Body of pancreas (tissue), 4 donors: ENCODE measurements around the gene UBE3B. TPM values are rescaled to one million over a fixed set of nuclear protein-coding genes. Genes with fewer than 3 reads are reported as not detected.
"Not testable (repeated sequence)": the region's sequence is repeated elsewhere in the genome, so short reads cannot be mapped to it uniquely, and the experiment has no call there.

ENCODE experiments used
- ATAC-seq: fragments of 150-250 bp; one replicate; pipeline ENCODE4 v1.9.1; 2016
- DNase-seq, 4 donors: peaks; one replicate each; pipeline ENCODE4 v3.0.0-alpha.2; 2019
- H3K27ac ChIP-seq, 4 donors: fragments of 200-600 bp; sonication (generic); 1 replicate in 3 of 4; 2 replicates in 1 of 4; pipeline versions ENCODE4 v1.5.1 to v1.6.1; 2016 to 2019; ENCODE audit warnings: mild to moderate bottlenecking in 1 of 4, mixed read lengths in 1 of 4, moderate library complexity in 1 of 4
- H3K27me3 ChIP-seq, 2 donors: fragments of 200-600 bp; sonication (generic); one replicate each; pipeline ENCODE4 v1.6.0; 2016; ENCODE audit warnings: mild to moderate bottlenecking in 1 of 2
- H3K36me3 ChIP-seq, 2 donors: fragments of 200-600 bp; sonication (generic); replicated peaks in 1 of 2; 2 replicates each; pipeline ENCODE4 v1.5.1; 2016; ENCODE audit warnings: low read depth in 2 of 2; ENCODE audit not compliant: insufficient read depth in 1 of 2
- H3K4me1 ChIP-seq: fragments of 200-600 bp; sonication (generic); one replicate; pipeline ENCODE4 v1.6.0; 2016
- H3K4me3 ChIP-seq, 2 donors: fragments of 200-600 bp; sonication (generic); 1 replicate in 1 of 2; 2 replicates in 1 of 2; pipeline ENCODE4 v1.5.1; 2016 to 2019
- H3K9me3 ChIP-seq, 3 donors: fragments of 200-600 bp; sonication (generic); 1 replicate in 2 of 3; 2 replicates in 1 of 3; pipeline ENCODE4 v1.5.1; 2016
- CTCF ChIP-seq, 7 experiments: fragments of 450-650 bp in 4 of 7; fragments of 200-600 bp in 3 of 7; sonication (generic) in 3 of 7; IDR thresholded peaks; one replicate each; pipeline ENCODE4 v1.5.1; 2016 to 2019; ENCODE audit warnings: antibody characterized with exemption in 7 of 7
- POLR2A ChIP-seq, 3 donors: fragments of 450-650 bp; IDR thresholded peaks; one replicate each; pipeline ENCODE4 v1.6.1; 2016; ENCODE audit warnings: antibody characterized with exemption in 3 of 3, mild to moderate bottlenecking in 2 of 3
- WGBS, 2 donors: methylation state at CpG; one replicate each; pipeline ENCODE4 v1.1.5; 2017; 5-methylcytosine and 5-hydroxymethylcytosine counted together
- intact Hi-C: fragments of 100-400 bp; cut with DNase I; formaldehyde crosslinking; loops from one replicate; pipeline ENCODE4 v1.15.1; 2023
- total RNA-seq, 2 donors: library from RNA; depleted of rRNA; stranded (reverse); fragments of >200 nt; gene quantifications; one replicate each; pipeline ENCODE4 v1.1.0, GENCODE V29; 2016

The UBE3B gene
- total RNA-seq, 2 donors from 2014 or later, result 18.9 to 33.9 TPM

GRCh38 chr12:109436188-109436560 lies 41.3 kb upstream of the UBE3B start:
- WGBS, 2 donors, result 55 to 62% methylated on average over 7 of the region's 7 CpGs
- intact Hi-C loops, result loop anchor here (10.0 kb wide), 1 partner anchor 339 kb away; no protein-coding TSS in a partner anchor

GRCh38 chr12:109439181-109439580 lies 38.3 kb upstream of the UBE3B start:
- Histone ChIP-seq H3K36me3 (no peaks in the 10 kb centered on the region), H3K9me3 (no peaks in the 10 kb centered on the region), H3K27ac (no peak overlapping the region), H3K4me3 (no peak overlapping the region), H3K27me3 (no peaks in the 10 kb centered on the region), H3K4me1 (no peaks in the 10 kb centered on the region)
- no peak for DNase-seq
- intact Hi-C loops, result loop anchor here (10.0 kb wide), 1 partner anchor 336 kb away; no protein-coding TSS in a partner anchor
- ATAC-seq, result no peak
- 76 to 83% methylated on average over 6 of the region's 6 CpGs for WGBS, 2 donors
- TF ChIP-seq POLR2A (IDR thresholded peaks at IDR 0.05) (no peak), CTCF (IDR thresholded peaks at IDR 0.05) (no peak)

More at GRCh38 chr12:109436188-109436560, 41.3 kb upstream of the UBE3B start:
- ATAC-seq (no peak), DNase-seq (no peak)
- Histone ChIP-seq H3K36me3 (no peaks in the 10 kb centered on the region), H3K4me1 (peaks cover 7% of the 10 kb centered on the region), H3K27me3 (no peaks in the 10 kb centered on the region), H3K27ac (no peak overlapping the region), H3K4me3 (no peak overlapping the region), H3K9me3 (no peaks in the 10 kb centered on the region)
- no peak for TF ChIP-seq POLR2A (IDR thresholded peaks at IDR 0.05)
- no peak for TF ChIP-seq CTCF (IDR thresholded peaks at IDR 0.05)

GRCh38 chr12:109439951-109440350 lies 37.5 kb upstream of the UBE3B start:
- not testable (repeated sequence) for H3K27ac ChIP-seq, H3K4me1 ChIP-seq, H3K4me3 ChIP-seq, H3K36me3 ChIP-seq, ATAC-seq, H3K27me3 ChIP-seq, DNase-seq, H3K9me3 ChIP-seq
- 90 to 94% methylated on average over 12 to 13 of the region's 13 CpGs for WGBS, 2 donors
- intact Hi-C loops, result loop anchor here (10.0 kb wide), 1 partner anchor 335 kb away; no protein-coding TSS in a partner anchor

GRCh38 chr12:109440851-109441490 lies 36.5 kb upstream of the UBE3B start:
- 43 to 44% methylated on average over 9 of the region's 9 CpGs for WGBS, 2 donors

GRCh38 chr12:109443794-109444193 lies 33.6 kb upstream of the UBE3B start:
- DNase-seq (no peak), ATAC-seq (no peak)
- H3K36me3 ChIP-seq, result no peaks in the 10 kb centered on the region
- no peak overlapping the region for H3K27ac ChIP-seq
- intact Hi-C loops, result no loop called here
- no peak overlapping the region for H3K4me3 ChIP-seq
- no peaks in the 10 kb centered on the region for H3K27me3 ChIP-seq
- TF ChIP-seq POLR2A (IDR thresholded peaks at IDR 0.05) (no peak), CTCF (IDR thresholded peaks at IDR 0.05) (no peak)
- H3K9me3 ChIP-seq, result no peaks in the 10 kb centered on the region
- 79 to 86% methylated on average over 5 of the region's 5 CpGs for WGBS, 2 donors
- no peaks in the 10 kb centered on the region for H3K4me1 ChIP-seq

More at GRCh38 chr12:109440851-109441490, 36.5 kb upstream of the UBE3B start:
- ATAC-seq, result no peak
- no peaks in the 10 kb centered on the region for H3K4me1 ChIP-seq
- no peak for TF ChIP-seq POLR2A (IDR thresholded peaks at IDR 0.05)
- TF ChIP-seq CTCF (IDR thresholded peaks at IDR 0.05), result no peak
- H3K9me3 ChIP-seq, result no peaks in the 10 kb centered on the region
- H3K27ac ChIP-seq, result no peak overlapping the region
- no peak overlapping the region for H3K4me3 ChIP-seq
- intact Hi-C loops, result no loop called here
- H3K27me3 ChIP-seq, result no peaks in the 10 kb centered on the region
- no peaks in the 10 kb centered on the region for H3K36me3 ChIP-seq
- peak in 2 of 4 donors; percentile 12 to 16 for DNase-seq
